ENCODE data around the gene GPR150. TPM values are rescaled to one million over a fixed set of nuclear protein-coding genes. Genes with fewer than 3 reads are reported as not detected.

The GPR150 gene
- total and polyA plus RNA-seq, 9 of the 15 experiments (the other 6 are each of a cell fraction or from before 2014, with no cell fraction given), result not detected

GRCh38 chr5:95626701-95627100 is 6.8 kb downstream of the GPR150 start (continued):
- no peak for TF ChIP-seq ETS1 (conservative IDR thresholded peaks at IDR 0.05; ENCODE audit: control insufficient read depth, low read depth, low read length)
- TF ChIP-seq SP2 (IDR thresholded peaks at IDR 0.05; ENCODE audit: extremely low read depth, low read depth, low read length, poor library complexity, severe bottlenecking), result no peak
- no peak for TF ChIP-seq SMARCA5 (IDR thresholded peaks at IDR 0.05)
- TF ChIP-seq ZNF175 (CRISPR knock-in tag; IDR thresholded peaks at IDR 0.05; ENCODE audit: low read depth), result no peak
- TF ChIP-seq SP1 (CRISPR knock-in tag; IDR thresholded peaks at IDR 0.05), result no peak
- no peak for TF ChIP-seq ZNF212 (CRISPR knock-in tag; IDR thresholded peaks at IDR 0.05)

GRCh38 chr5:95627971-95628810 is 8.3 kb downstream of the GPR150 start:
- FAIRE-seq, result no peak
- intact Hi-C loops (cut with micrococcal nuclease) (no loop called here), in situ Hi-C loops (cut with MboI) (loop anchor here (25.0 kb wide), 1 partner anchor 709 kb away; no protein-coding TSS in a partner anchor)
- Histone ChIP-seq H3K9me3 (replicated peaks; ENCODE audit: control insufficient read depth, insufficient read depth, low read depth, low read length) (no peaks in the 10 kb centered on the region), H3K79me2 (ENCODE audit: control insufficient read depth, insufficient read depth, low read length) (no peaks in the 10 kb centered on the region), H4K20me1 (replicated peaks; ENCODE audit: control insufficient read depth, insufficient read depth, low read length) (no peaks in the 10 kb centered on the region), H2AFZ (ENCODE audit: low read depth, low read length) (no peak overlapping the region), H3K27ac (ENCODE audit: extremely low read depth, low read depth, low read length) (no peak overlapping the region), H3K4me2 (ENCODE audit: insufficient read depth, low read length) (no peak overlapping the region), H3K27me3 (ENCODE audit: control insufficient read depth in 2 of 2, insufficient read depth in 2 of 2, low read length in 2 of 2) (no peaks in the 10 kb centered on the region), H3K9me1 (ENCODE audit: control insufficient read depth, insufficient read depth, low read length) (no peaks in the 10 kb centered on the region), H3K36me3 (ENCODE audit: control insufficient read depth, insufficient read depth, low read length) (no peaks in the 10 kb centered on the region), H3K9ac (ENCODE audit: insufficient read depth in 1 of 2, low read depth in 2 of 2, low read length in 2 of 2) (no peak overlapping the region), H3K4me3 (no peak overlapping the region), H3K4me1 (replicated peaks in 1 of 2; ENCODE audit: control insufficient read depth in 2 of 2, insufficient read depth in 2 of 2, low read length in 2 of 2) (peaks cover 0 to 13% of the 10 kb centered on the region in 2 experiments; a peak in 4 of 5 replicates)
- WGBS (ENCODE audit: insufficient coverage, low coverage, missing lambda C conversion rate), result 11% methylated on average over 4 of the region's 4 CpGs
- ChIA-PET CTCF (ENCODE audit: low intra/inter-chr PET ratio) (no interaction called here), POLR2A (no interaction called here)
- DNase-seq (ENCODE audit: extremely low read depth in 1 of 4, low spot score in 3 of 4), result no peak
- TF ChIP-seq ADNP (tag; IDR thresholded peaks at IDR 0.05) (no peak), CBX5 (IDR thresholded peaks at IDR 0.05; ENCODE audit: borderline replicate concordance, low read depth) (no peak), SMARCB1 (IDR thresholded peaks at IDR 0.05; ENCODE audit: insufficient read length, low read depth) (no peak)
- BruUV-seq (replicated peaks), result no TSS peak
- no peak for ATAC-seq
